CD4-positive, alpha-beta T cell (primary cell): ENCODE results near the gene CENPP. TPM values are rescaled to one million over a fixed set of nuclear protein-coding genes. Genes with fewer than 3 reads are reported as not detected.

Source experiments
- ATAC-seq: fragments of 200-7000 bp; cut with Tn5 transposase; one replicate; pipeline ENCODE4 v1.10.0; 2022; ENCODE audit warnings: mild to moderate bottlenecking; ENCODE audit not compliant: poor library complexity
- CTCF ChIA-PET: fragments of 350-600 bp; sonication (Branson Sonifier 250); formaldehyde crosslinking; loops from one replicate; lab custom pipeline; 2021; ENCODE audit warnings: antibody characterized with exemption, inconsistent platforms; lab: Charles Lee
- POLR2A ChIA-PET: fragments of 350-600 bp; sonication (Branson Sonifier 250); formaldehyde crosslinking; loops from one replicate; lab custom pipeline; 2021; ENCODE audit warnings: antibody characterized with exemption, inconsistent platforms; lab: Charles Lee
- DNase-seq, 14 experiments: peaks; one replicate each; pipeline ENCODE4 v3.0.0-alpha.2; 2013 to 2020; ENCODE audit warnings: mixed read lengths in 2 of 14
- H3K27ac ChIP-seq, 2 donors: one replicate each; pipeline versions ENCODE4 v1.5.1 to v1.7.0; 2013; ENCODE audit warnings: low read length in 2 of 2, low read depth in 1 of 2, mild to moderate bottlenecking in 1 of 2
- H3K27me3 ChIP-seq, 2 experiments: 1 replicate in 1 of 2; 2 replicates in 1 of 2; pipeline versions ENCODE4 v1.6.1 to v1.7.0; 2013; ENCODE audit warnings: low read length in 2 of 2, control low read depth in 1 of 2, mild to moderate bottlenecking in 1 of 2, moderate library complexity in 1 of 2; ENCODE audit not compliant: insufficient read depth in 2 of 2, control insufficient read depth in 1 of 2
- H3K36me3 ChIP-seq: one replicate; pipeline ENCODE4 v1.6.1; 2013; ENCODE audit warnings: low read length, control low read depth; ENCODE audit not compliant: insufficient read depth
- H3K4me1 ChIP-seq: one replicate; pipeline ENCODE4 v1.6.1; 2013; ENCODE audit warnings: low read length, control low read depth; ENCODE audit not compliant: insufficient read depth
- H3K4me3 ChIP-seq: one replicate; pipeline ENCODE4 v1.5.1; 2013; ENCODE audit warnings: mild to moderate bottlenecking, low read length, moderate library complexity
- H3K9me3 ChIP-seq, 2 experiments: 1 replicate in 1 of 2; 2 replicates in 1 of 2; pipeline versions ENCODE4 v1.6.1 to v1.7.0; 2013; ENCODE audit warnings: low read length in 2 of 2, mild to moderate bottlenecking in 2 of 2, control low read depth in 1 of 2, moderate library complexity in 1 of 2; ENCODE audit not compliant: control insufficient read depth in 1 of 2, insufficient read depth in 1 of 2
- H3K27ac Mint-ChIP-seq: one replicate; pipeline ENCODE4 v1.8.0; 2020; ENCODE audit warnings: mixed read lengths
- H3K27me3 Mint-ChIP-seq: one replicate; pipeline ENCODE4 v1.8.0; 2021; ENCODE audit warnings: mixed read lengths
- H3K36me3 Mint-ChIP-seq: one replicate; pipeline ENCODE4 v1.8.0; 2021; ENCODE audit warnings: low read depth, mixed read lengths
- H3K4me1 Mint-ChIP-seq: one replicate; pipeline ENCODE4 v1.8.0; 2021; ENCODE audit warnings: low read depth, mixed read lengths
- H3K4me3 Mint-ChIP-seq: one replicate; pipeline ENCODE4 v1.8.0; 2020; ENCODE audit warnings: mild to moderate bottlenecking, mixed read lengths
- H3K9me3 Mint-ChIP-seq: one replicate; pipeline ENCODE4 v1.8.0; 2020; ENCODE audit warnings: mixed read lengths
- CTCF ChIP-seq: fragments of 200-600 bp; IDR thresholded peaks from one replicate; pipeline ENCODE4 v1.8.0; 2022; ENCODE audit warnings: antibody characterized with exemption, mild to moderate bottlenecking
- intact Hi-C, 2 experiments: fragments of 100-400 bp; cut with DNase I in 1 of 2; cut with micrococcal nuclease in 1 of 2; formaldehyde crosslinking; loops; one replicate each; pipeline versions ENCODE4 v1.15.1 to v1.9.0; 2023 to 2025; cut with DNase I, micrococcal nuclease
- total RNA-seq, 174 experiments: library from RNA in 2 of 174; stranded (reverse) in 2 of 174; gene quantifications; one replicate each; pipeline ENCODE4 v1.2.3 and lab custom pipeline; 2021 to 2026

Gene CENPP
- total RNA-seq, 2 experiments from 2014 or later: 4.8 TPM

- intact Hi-C loops: no loop called here
- Mint-ChIP-seq H3K27ac (no peak overlapping the region), H3K9me3 (no peaks in the 10 kb centered on the region), H3K4me3 (no peak overlapping the region), H3K36me3 (no peaks in the 10 kb centered on the region), H3K4me1 (no peaks in the 10 kb centered on the region), H3K27me3 (no peaks in the 10 kb centered on the region)
- no peaks in the 10 kb centered on the region for H3K36me3 ChIP-seq
- CTCF ChIA-PET: no interaction called here
- ATAC-seq: no peak
- no peak overlapping the region for H3K4me3 ChIP-seq
- DNase-seq: no peak
- H3K27me3 ChIP-seq: no peaks in the 10 kb centered on the region
- H3K27ac ChIP-seq: no peak overlapping the region
- POLR2A ChIA-PET: no interaction called here
- no peak for TF ChIP-seq CTCF
- no peaks in the 10 kb centered on the region for H3K9me3 ChIP-seq
- H3K4me1 ChIP-seq: no peaks in the 10 kb centered on the region
Measured at GRCh38 chr9:92393686-92394085, 67.9 kb downstream of the CENPP start.

DNA sequence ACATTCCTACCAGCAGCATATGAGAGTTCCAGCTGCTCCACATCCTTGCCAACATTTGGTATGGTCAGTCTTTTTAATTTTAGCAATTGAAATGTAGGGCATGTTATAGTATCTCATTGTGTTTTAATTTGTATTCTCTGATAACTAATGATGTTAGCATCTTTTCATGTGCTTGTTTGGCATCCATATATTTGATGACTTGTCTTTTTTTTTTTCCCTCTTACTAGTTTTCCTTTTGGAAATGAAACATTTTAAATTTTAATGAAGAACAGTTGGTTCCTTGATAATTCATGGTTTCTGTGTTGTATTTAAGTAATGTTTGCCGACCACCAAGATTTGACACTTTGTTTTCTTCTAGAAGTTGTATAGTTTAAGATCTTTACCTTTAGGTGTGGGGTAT is 69.9 kb downstream of the CENPP start:
- Mint-ChIP-seq H3K9me3 (no peaks in the 10 kb centered on the region), H3K4me1 (no peaks in the 10 kb centered on the region), H3K27ac (no peak overlapping the region), H3K27me3 (no peaks in the 10 kb centered on the region), H3K36me3 (no peaks in the 10 kb centered on the region), H3K4me3 (no peak overlapping the region)
- POLR2A ChIA-PET: no interaction called here
- Histone ChIP-seq H3K4me3 (no peak overlapping the region), H3K36me3 (no peaks in the 10 kb centered on the region), H3K27ac (no peak overlapping the region), H3K9me3 (no peaks in the 10 kb centered on the region), H3K4me1 (no peaks in the 10 kb centered on the region), H3K27me3 (no peaks in the 10 kb centered on the region)
- ATAC-seq (no peak), DNase-seq (no peak)
- CTCF ChIA-PET: interaction anchor here (1.5 kb wide), 1 partner anchor 9 kb away, joined by 3 read pairs; the partner anchor contains the start of gene OGN
- intact Hi-C loops: no loop called here
- TF ChIP-seq CTCF: no peak

DNA sequence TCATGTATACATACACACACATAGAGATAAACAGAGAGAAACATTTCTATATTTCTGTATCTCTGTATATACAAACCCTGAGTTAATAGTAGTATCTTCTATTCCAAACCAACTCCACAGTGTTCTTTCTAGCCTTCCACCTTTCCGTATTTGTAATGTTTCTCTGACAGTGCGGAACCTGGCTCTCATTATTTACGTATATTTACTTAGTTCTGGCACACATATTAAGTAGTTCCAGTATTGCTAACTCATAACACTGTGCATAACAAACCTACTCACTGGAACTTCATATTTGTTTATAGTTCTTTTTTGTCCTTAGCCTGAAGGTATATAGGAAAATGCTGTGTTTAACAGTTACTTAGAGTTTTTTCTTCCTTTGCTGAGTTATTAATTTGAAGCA is 72.1 kb downstream of the CENPP start:
- DNase-seq: no peak
- Histone ChIP-seq H3K4me1 (no peaks in the 10 kb centered on the region), H3K27ac (no peak overlapping the region), H3K36me3 (no peaks in the 10 kb centered on the region), H3K27me3 (no peaks in the 10 kb centered on the region), H3K9me3 (no peaks in the 10 kb centered on the region), H3K4me3 (no peak overlapping the region)
- Mint-ChIP-seq H3K27me3 (no peaks in the 10 kb centered on the region), H3K27ac (no peak overlapping the region), H3K9me3 (no peaks in the 10 kb centered on the region), H3K36me3 (no peaks in the 10 kb centered on the region), H3K4me3 (no peak overlapping the region), H3K4me1 (peaks cover 2% of the 10 kb centered on the region)
- TF ChIP-seq CTCF: no peak
- no peak for ATAC-seq
- ChIA-PET CTCF (no interaction called here), POLR2A (no interaction called here)
- intact Hi-C loops: no loop called here
